HG03159 (cell line): ENCODE measurements around the gene NAALADL1.
"Not testable (repeated sequence)": the region's sequence is repeated elsewhere in the genome, so short reads cannot be mapped to it uniquely, and the experiment has no call there.

Experiments used
- ATAC-seq: cut with Tn5 transposase; IDR thresholded peaks from one replicate; pipeline ENCODE4 v1.9.1; 2021; ENCODE audit warnings: mild to moderate bottlenecking, moderate library complexity; ENCODE audit not compliant: unreplicated experiment

Gene NAALADL1

GRCh38 chr11:65055538-65055937 is 2.8 kb downstream of the NAALADL1 start:
- no peak for ATAC-seq

GRCh38 chr11:65053827-65054508 is 4.4 kb downstream of the NAALADL1 start:
- no peak for ATAC-seq

- no peak for ATAC-seq
These were observed 6.9 kb downstream of the NAALADL1 start for GRCh38 chr11:65051398-65051858.

GRCh38 chr11:65047581-65048422 is 10.6 kb downstream of the NAALADL1 start:
- ATAC-seq: no peak

GRCh38 chr11:65045728-65046127 is 12.6 kb downstream of the NAALADL1 start:
- no peak for ATAC-seq

GRCh38 chr11:65045061-65045460 is 13.3 kb downstream of the NAALADL1 start:
- ATAC-seq: no peak

- ATAC-seq: no peak
These were observed 14.4 kb downstream of the NAALADL1 start for GRCh38 chr11:65043881-65044501.

GRCh38 chr11:65042891-65043290 is 15.5 kb downstream of the NAALADL1 start:
- no peak for ATAC-seq

- peak; percentile 77 for ATAC-seq
These were observed 17.3 kb downstream of the NAALADL1 start, which contains the start of gene SAC3D1 for GRCh38 chr11:65040847-65041622. Gene SAC3D1 (plus strand): TSS chr11:65041210. CDS start chr11:65041293, 83 bp downstream.

GRCh38 chr11:65040520-65040846 is 17.9 kb downstream of the NAALADL1 start:
- no peak for ATAC-seq

- ATAC-seq: no peak
These were observed 21.4 kb downstream of the NAALADL1 start for GRCh38 chr11:65036931-65037330.

GRCh38 chr11:65035579-65035978 is 22.8 kb downstream of the NAALADL1 start:
- no peak for ATAC-seq

- ATAC-seq: no peak
These were observed 23.9 kb downstream of the NAALADL1 start for GRCh38 chr11:65034423-65034822.

GRCh38 chr11:65032216-65032615 is 26.1 kb downstream of the NAALADL1 start:
- no peak for ATAC-seq

GRCh38 chr11:65027213-65028067 is 30.9 kb downstream of the NAALADL1 start, which contains the start of gene SNX15:
Gene SNX15 (plus strand): TSS chr11:65027439. CDS start chr11:65027538, 99 bp downstream.
- ATAC-seq: peak; percentile 87

GRCh38 chr11:65026810-65027209 is 31.5 kb downstream of the NAALADL1 start:
- ATAC-seq: no peak

- not testable (repeated sequence) for ATAC-seq
These were observed 34.9 kb downstream of the NAALADL1 start for GRCh38 chr11:65023502-65023901.

- no peak for ATAC-seq
These were observed 36.8 kb downstream of the NAALADL1 start for GRCh38 chr11:65021509-65021908.

- no peak for ATAC-seq
These were observed 37.4 kb downstream of the NAALADL1 start for GRCh38 chr11:65021003-65021402.

GRCh38 chr11:65019824-65020223 is 38.5 kb downstream of the NAALADL1 start:
- ATAC-seq: no peak
